KOPT-K1 (cell line): ENCODE data around the gene MLPH.

Experiments
- H3K27ac ChIP-seq: fragments of 200-600 bp; sonication (generic); 2 replicates; pipeline ENCODE4 v1.5.1; 2016; ENCODE audit warnings: antibody characterized with exemption, mild to moderate bottlenecking, low read depth, low read length; ENCODE audit not compliant: poor library complexity, severe bottlenecking
- H3K36me3 ChIP-seq: fragments of 200-600 bp; sonication (generic); 2 replicates; pipeline ENCODE4 v1.5.1; 2017; ENCODE audit warnings: antibody characterized with exemption, mild to moderate bottlenecking, low read length, moderate library complexity; ENCODE audit not compliant: insufficient read depth
- H3K9me3 ChIP-seq: fragments of 200-600 bp; sonication (generic); 2 replicates; pipeline ENCODE4 v1.5.1; 2017; ENCODE audit warnings: antibody characterized with exemption, low read length, mild to moderate bottlenecking; ENCODE audit not compliant: insufficient read depth, poor library complexity, severe bottlenecking

Gene MLPH

GRCh38 chr2:237561221-237561620 lies 74.2 kb downstream of the MLPH start:
- Histone ChIP-seq H3K9me3 (peaks cover 4% of the 10 kb centered on the region), H3K36me3 (no peaks in the 10 kb centered on the region), H3K27ac (no peak overlapping the region)

- no peak overlapping the region for H3K27ac ChIP-seq
- no peaks in the 10 kb centered on the region for H3K9me3 ChIP-seq
- no peaks in the 10 kb centered on the region for H3K36me3 ChIP-seq
Observed at GRCh38 chr2:237563816-237564215, 76.8 kb downstream of the MLPH start.

- Histone ChIP-seq H3K27ac (no peak overlapping the region), H3K9me3 (no peaks in the 10 kb centered on the region), H3K36me3 (no peaks in the 10 kb centered on the region)
Observed at GRCh38 chr2:237564526-237565131, 77.6 kb downstream of the MLPH start.

- no peak overlapping the region for H3K27ac ChIP-seq
- no peaks in the 10 kb centered on the region for H3K9me3 ChIP-seq
- H3K36me3 ChIP-seq, result no peaks in the 10 kb centered on the region
Observed at GRCh38 chr2:237565974-237566373, 78.9 kb downstream of the MLPH start.

- Histone ChIP-seq H3K27ac (no peak within 1 kb of the TSS), H3K36me3 (no peaks in the 10 kb centered on the region), H3K9me3 (no peaks in the 10 kb centered on the region)
Observed at GRCh38 chr2:237566401-237567235, 79.6 kb downstream of the MLPH start, which contains the start of gene PRLH. Gene PRLH, plus strand, starts transcription at chr2:237566574. Its CDS starts 0 bp downstream, at chr2:237566574.

- no peaks in the 10 kb centered on the region for H3K9me3 ChIP-seq
- H3K36me3 ChIP-seq, result no peaks in the 10 kb centered on the region
- H3K27ac ChIP-seq, result no peak overlapping the region
Observed at GRCh38 chr2:237567276-237568029, 80.4 kb downstream of the MLPH start.

GRCh38 chr2:237568121-237568660 lies 81.1 kb downstream of the MLPH start:
- no peaks in the 10 kb centered on the region for H3K36me3 ChIP-seq
- H3K9me3 ChIP-seq, result no peaks in the 10 kb centered on the region
- H3K27ac ChIP-seq, result no peak overlapping the region

GRCh38 chr2:237569041-237569440 lies 82.0 kb downstream of the MLPH start:
- Histone ChIP-seq H3K9me3 (no peaks in the 10 kb centered on the region), H3K27ac (no peak overlapping the region), H3K36me3 (no peaks in the 10 kb centered on the region)

GRCh38 chr2:237569896-237570295 lies 82.8 kb downstream of the MLPH start:
- Histone ChIP-seq H3K9me3 (no peaks in the 10 kb centered on the region), H3K36me3 (no peaks in the 10 kb centered on the region), H3K27ac (no peak overlapping the region)

- Histone ChIP-seq H3K36me3 (no peaks in the 10 kb centered on the region), H3K27ac (no peak overlapping the region), H3K9me3 (no peaks in the 10 kb centered on the region)
Observed at GRCh38 chr2:237570776-237571335, 83.8 kb downstream of the MLPH start.

GRCh38 chr2:237571551-237571950 lies 84.5 kb downstream of the MLPH start:
- H3K9me3 ChIP-seq, result no peaks in the 10 kb centered on the region
- no peak overlapping the region for H3K27ac ChIP-seq
- H3K36me3 ChIP-seq, result no peaks in the 10 kb centered on the region

- no peaks in the 10 kb centered on the region for H3K36me3 ChIP-seq
- no peak overlapping the region for H3K27ac ChIP-seq
- H3K9me3 ChIP-seq, result no peaks in the 10 kb centered on the region
Observed at GRCh38 chr2:237572021-237572741, 85.1 kb downstream of the MLPH start.

GRCh38 chr2:237572742-237573101 lies 85.7 kb downstream of the MLPH start:
- no peaks in the 10 kb centered on the region for H3K36me3 ChIP-seq
- no peak overlapping the region for H3K27ac ChIP-seq
- no peaks in the 10 kb centered on the region for H3K9me3 ChIP-seq

- Histone ChIP-seq H3K27ac (no peak overlapping the region), H3K9me3 (no peaks in the 10 kb centered on the region)
Observed at GRCh38 chr2:237573721-237574415, 86.8 kb downstream of the MLPH start.

More at GRCh38 chr2:237573721-237574415, 86.8 kb downstream of the MLPH start:
- H3K36me3 ChIP-seq, result no peaks in the 10 kb centered on the region
